IPS DF 6.9 (cell line): ENCODE measurements around the gene ULBP2.
A peak's percentile ranks its signal among the peaks of the same experiment; 100 is the strongest.

Experiments
- DNase-seq: peaks from one replicate; pipeline ENCODE4 v3.0.0-alpha.2; 2013; ENCODE audit warnings: low read depth, low spot score
- H3K27ac ChIP-seq: one replicate; pipeline ENCODE4 v1.5.1; 2013; ENCODE audit warnings: low read length, control low read depth
- H3K27me3 ChIP-seq: 2 replicates; pipeline ENCODE4 v1.6.1; 2013; ENCODE audit warnings: mild to moderate bottlenecking, low read length; ENCODE audit not compliant: control insufficient read depth, insufficient read depth
- H3K36me3 ChIP-seq: 2 replicates; pipeline ENCODE4 v1.6.1; 2013; ENCODE audit warnings: low read length; ENCODE audit not compliant: control insufficient read depth, insufficient read depth
- H3K4me1 ChIP-seq: 2 replicates; pipeline ENCODE4 v1.6.1; 2013; ENCODE audit warnings: low read length; ENCODE audit not compliant: control insufficient read depth, insufficient read depth
- H3K4me3 ChIP-seq: 2 replicates; pipeline ENCODE4 v1.5.1; 2013; ENCODE audit warnings: mild to moderate bottlenecking, low read length
- H3K9me3 ChIP-seq: 2 replicates; pipeline ENCODE4 v1.6.1; 2013; ENCODE audit warnings: low read length, inconsistent platforms; ENCODE audit not compliant: control insufficient read depth, insufficient read depth
- WGBS: extraction: QIAGEN DNeasy Blood & Tissue Kit; methylation state at CpG from one replicate; pipeline ENCODE4 v1.1.7; 2013; ENCODE audit warnings: mixed read lengths, missing lambda C conversion rate; ENCODE audit not compliant: insufficient read length, insufficient coverage; 5-methylcytosine and 5-hydroxymethylcytosine counted together

Gene ULBP2, protein sequence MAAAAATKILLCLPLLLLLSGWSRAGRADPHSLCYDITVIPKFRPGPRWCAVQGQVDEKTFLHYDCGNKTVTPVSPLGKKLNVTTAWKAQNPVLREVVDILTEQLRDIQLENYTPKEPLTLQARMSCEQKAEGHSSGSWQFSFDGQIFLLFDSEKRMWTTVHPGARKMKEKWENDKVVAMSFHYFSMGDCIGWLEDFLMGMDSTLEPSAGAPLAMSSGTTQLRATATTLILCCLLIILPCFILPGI

DNA sequence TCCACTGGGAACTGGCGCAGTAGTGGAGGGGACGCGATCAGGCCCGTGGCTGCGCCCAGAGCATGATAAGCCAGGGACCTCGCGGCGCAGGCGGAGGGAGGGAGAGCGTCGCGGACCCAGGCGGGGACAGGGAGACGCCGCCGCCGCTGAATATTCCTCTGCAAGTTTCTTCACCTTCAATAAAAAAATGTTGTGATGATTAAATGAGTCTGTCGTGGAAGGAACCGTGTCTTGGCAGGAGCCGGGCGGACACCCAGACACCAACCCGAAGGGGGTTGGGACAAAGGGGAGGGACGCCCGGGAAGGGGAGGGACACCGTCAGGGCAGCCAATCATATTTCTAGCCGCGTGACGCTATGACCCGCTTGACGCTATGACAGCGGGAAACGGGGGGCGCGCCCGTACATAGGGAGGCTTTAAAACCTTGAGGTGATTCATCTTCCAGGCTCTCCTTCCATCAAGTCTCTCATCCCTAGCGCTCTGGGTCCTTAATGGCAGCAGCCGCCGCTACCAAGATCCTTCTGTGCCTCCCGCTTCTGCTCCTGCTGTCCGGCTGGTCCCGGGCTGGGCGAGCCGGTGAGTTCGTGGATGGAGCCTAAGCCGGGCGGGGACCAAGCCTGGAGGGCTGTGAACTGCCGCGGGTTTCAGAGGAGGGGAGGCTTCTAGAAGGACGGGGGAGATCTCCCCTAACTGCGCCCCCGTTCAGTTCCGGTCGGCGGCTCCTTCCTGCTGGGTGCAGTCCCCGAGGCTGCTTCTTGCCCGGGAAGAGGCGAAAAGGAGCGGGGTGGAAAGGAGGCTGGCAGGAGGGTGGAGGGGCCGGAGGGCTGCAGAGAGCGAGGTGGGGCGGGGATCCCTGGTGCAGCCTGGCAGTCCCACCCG lies at the start of gene ULBP2:
ULBP2 (plus strand) TSS at position 432 of the 878 bp plus-strand sequence; CDS start at position 491, 59 bp downstream.
- H3K9me3 ChIP-seq = no peaks in the 10 kb centered on the region
- no CpG with 5 or more reads among the region's 62 CpGs for WGBS
- H3K27me3 ChIP-seq = peaks cover 66% of the 10 kb centered on the region
- H3K4me1 ChIP-seq = no peaks in the 10 kb centered on the region
- DNase-seq = no peak
- H3K27ac ChIP-seq = no peak within 1 kb of the TSS
- peak within 1 kb of the TSS; percentile 21; the same call in 1 of the 2 replicates for H3K4me3 ChIP-seq
- no peaks in the 10 kb centered on the region for H3K36me3 ChIP-seq

DNA sequence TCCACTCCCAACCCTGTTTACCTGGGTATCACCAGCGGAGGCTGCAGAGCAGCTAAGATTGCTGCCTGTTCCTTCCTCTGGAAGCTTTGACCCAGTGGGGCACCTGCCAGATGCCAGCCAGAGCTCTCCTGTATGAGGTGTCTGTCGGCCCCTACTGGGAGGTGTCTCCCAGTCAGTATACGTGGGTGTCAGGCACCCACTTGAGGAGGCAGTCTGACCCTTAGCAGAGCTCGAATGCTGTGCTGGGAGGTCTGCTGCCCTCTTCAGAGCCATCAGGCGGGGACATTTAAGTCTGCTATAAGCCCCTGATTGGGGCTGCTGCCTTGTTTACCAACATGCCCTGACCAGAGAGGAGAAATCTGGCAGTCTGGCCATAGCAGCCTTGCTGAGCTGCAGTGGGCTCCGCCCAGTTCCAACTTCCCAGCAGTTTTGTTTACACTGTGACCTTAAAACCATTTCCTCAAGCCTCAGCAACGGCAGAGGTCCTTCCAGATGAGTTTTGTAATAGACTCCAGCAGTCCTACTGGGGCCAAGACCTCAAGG lies 46.7 kb upstream of the ULBP2 start:
- no peak for DNase-seq
- no peak overlapping the region for H3K27ac ChIP-seq
- H3K36me3 ChIP-seq = no peaks in the 10 kb centered on the region
- WGBS = no CpG with 5 or more reads among the region's 7 CpGs
- H3K4me1 ChIP-seq = no peaks in the 10 kb centered on the region
- H3K27me3 ChIP-seq = no peaks in the 10 kb centered on the region
- no peak overlapping the region for H3K4me3 ChIP-seq
- no peaks in the 10 kb centered on the region for H3K9me3 ChIP-seq

DNA sequence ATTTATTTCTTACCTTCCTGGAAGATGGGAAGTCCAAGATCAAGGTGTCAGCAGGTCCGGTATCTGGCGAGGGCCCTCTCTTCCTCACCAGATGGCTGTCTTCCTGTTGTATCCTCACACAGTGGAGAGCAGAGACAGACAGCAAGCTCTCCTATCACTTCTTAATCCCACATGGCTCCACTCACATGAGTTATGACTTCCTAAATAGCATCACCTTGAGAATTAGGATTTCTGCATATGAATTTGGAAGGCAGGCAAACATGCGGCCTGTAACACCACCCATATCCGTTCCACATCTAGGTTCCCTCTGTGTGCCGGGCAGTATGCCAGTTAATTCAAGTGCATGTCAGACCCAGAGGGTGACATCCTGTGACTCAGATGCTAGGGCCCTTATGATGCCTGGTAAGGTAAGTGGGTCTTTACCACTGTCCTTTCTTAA lies 46.0 kb upstream of the ULBP2 start:
- H3K27ac ChIP-seq = no peak overlapping the region
- H3K27me3 ChIP-seq = no peaks in the 10 kb centered on the region
- no peak for DNase-seq
- no peaks in the 10 kb centered on the region for H3K9me3 ChIP-seq
- WGBS = no CpG with 5 or more reads among the region's 5 CpGs
- no peak overlapping the region for H3K4me3 ChIP-seq
- H3K4me1 ChIP-seq = no peaks in the 10 kb centered on the region
- H3K36me3 ChIP-seq = no peaks in the 10 kb centered on the region

DNA sequence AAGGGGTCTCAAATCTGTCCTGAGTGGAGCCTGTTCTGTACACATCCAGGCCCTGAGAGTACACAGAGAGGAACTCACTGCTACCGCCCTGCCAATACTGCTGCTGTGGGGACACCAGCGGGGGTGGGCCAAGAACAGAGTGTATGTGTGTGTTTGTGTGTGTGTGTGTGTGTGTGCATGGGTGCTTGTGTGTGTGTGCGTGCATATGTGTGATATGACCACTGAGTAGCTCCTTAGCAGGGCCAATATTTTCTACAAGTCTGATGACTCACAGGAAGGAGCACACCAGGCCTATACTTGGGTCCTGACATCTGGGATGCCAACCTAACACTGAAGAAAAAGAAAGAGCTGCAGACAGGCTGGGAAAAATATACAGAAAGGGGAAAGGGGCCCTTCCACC lies 45.3 kb upstream of the ULBP2 start:
- H3K27me3 ChIP-seq = no peaks in the 10 kb centered on the region
- H3K27ac ChIP-seq = no peak overlapping the region
- H3K4me1 ChIP-seq = no peaks in the 10 kb centered on the region
- H3K9me3 ChIP-seq = no peaks in the 10 kb centered on the region
- H3K4me3 ChIP-seq = no peak overlapping the region
- DNase-seq = no peak
- WGBS = no CpG with 5 or more reads among the region's 3 CpGs
- H3K36me3 ChIP-seq = no peaks in the 10 kb centered on the region

DNA sequence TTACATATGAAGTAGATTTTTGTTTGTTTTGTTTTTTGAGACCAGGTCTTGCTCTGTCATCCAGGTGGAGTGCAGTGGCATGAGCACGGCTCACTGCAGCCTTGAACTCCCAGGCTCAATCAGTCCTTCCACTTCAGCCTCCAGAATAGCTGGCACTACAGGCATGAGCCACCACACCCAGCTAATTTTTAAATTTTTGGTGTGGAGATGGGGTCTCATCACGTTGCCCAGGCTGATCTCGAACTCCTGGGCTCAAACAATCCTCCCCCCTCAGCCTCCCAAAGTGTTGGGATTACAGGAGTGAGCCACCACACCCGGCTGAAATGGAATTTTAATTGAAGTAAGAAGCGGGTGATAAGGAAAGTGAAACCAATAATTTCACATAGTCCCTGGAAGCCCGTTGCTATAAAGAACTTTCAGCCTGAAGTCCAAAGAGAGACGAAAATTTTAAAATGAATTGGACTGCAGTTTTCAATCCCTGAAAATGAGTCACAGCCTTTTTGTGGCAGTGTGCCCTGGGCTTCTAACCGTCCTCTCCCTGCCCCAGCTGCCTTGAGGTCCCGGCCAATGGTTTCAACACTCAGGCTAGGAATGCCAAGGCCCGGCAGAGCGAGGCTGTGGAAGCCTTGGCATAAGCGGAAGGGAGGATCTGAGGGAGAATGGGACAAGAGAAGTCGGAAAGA lies 44.7 kb upstream of the ULBP2 start:
- no peaks in the 10 kb centered on the region for H3K9me3 ChIP-seq
- no peak for DNase-seq
- H3K27ac ChIP-seq = no peak overlapping the region
- no peaks in the 10 kb centered on the region for H3K27me3 ChIP-seq
- no CpG with 5 or more reads among the region's 13 CpGs for WGBS
- no peaks in the 10 kb centered on the region for H3K4me1 ChIP-seq
- H3K4me3 ChIP-seq = no peak overlapping the region
- H3K36me3 ChIP-seq = no peaks in the 10 kb centered on the region

DNA sequence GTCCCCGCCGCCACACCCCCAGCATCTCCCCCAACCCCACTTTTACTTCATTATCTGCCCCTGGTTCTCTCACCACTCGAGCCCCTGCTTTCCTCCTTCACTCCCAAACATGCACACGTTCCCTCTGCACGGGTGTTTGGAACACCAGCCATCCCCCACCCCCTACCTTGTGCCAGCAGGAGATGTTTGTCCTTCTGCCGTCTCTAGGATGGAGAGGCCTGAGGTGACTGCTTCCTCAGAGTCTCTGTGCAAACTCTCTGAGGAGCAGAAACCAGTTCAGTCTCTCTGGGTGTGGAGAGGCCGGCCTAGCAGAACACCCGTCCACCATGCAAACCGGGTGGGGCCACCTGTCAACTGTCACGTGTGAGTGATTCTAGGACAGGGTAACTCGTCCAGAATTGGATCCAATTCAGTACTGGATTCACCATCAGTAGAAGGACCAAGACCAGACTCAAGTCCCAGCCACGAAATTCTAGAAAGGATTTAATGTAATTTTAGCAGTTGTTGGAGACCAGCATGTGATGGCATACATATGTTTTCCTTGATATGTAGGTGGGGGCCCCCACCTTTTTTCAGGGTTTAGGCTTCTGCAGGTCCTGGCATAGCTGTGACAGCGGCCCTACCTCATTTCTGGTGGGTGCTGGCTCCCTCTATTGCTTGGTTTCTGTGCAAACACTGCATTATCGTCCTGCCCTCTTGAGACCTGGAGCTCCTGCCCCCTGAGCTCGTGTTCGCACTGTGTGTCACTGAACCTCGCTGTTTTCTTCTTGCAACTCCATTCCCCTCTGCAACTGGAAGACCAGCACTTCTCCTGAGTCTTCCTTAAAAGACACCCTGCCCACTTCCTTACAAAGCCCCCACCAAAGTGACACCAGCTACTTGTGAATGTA lies 43.7 kb upstream of the ULBP2 start, which contains the start of gene RAET1E:
RAET1E (minus strand) TSS at position 259 of the 890 bp plus-strand sequence. CDS start 7,212 bp downstream, outside the sequence.
- WGBS = no CpG with 5 or more reads among the region's 17 CpGs
- DNase-seq = no peak
- Histone ChIP-seq H3K27me3 (no peaks in the 10 kb centered on the region), H3K27ac (no peak within 1 kb of the TSS), H3K36me3 (no peaks in the 10 kb centered on the region), H3K4me1 (no peaks in the 10 kb centered on the region), H3K9me3 (no peaks in the 10 kb centered on the region), H3K4me3 (no peak within 1 kb of the TSS)

DNA sequence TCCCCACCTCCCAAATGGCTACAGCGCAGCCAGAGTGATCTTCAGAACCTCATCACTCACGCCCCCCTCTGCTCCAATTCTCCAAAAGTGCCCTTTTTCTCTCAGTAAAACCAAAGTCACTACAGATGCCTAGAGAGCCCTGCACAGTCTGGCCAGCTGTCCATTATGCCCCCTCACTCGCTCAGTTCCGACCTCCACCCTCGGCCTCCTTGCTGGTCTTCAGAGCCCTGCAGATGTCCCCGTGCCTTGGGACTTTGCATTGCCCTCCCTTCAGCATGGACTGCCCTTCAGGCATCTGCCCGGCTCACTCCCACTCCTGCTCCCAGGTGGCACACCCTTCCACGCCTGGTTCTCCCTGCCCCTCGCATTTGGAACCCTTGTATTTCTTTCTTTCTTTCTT lies 42.8 kb upstream of the ULBP2 start:
- no peaks in the 10 kb centered on the region for H3K36me3 ChIP-seq
- H3K27ac ChIP-seq = no peak overlapping the region
- H3K4me3 ChIP-seq = no peak overlapping the region
- DNase-seq = no peak
- H3K27me3 ChIP-seq = no peaks in the 10 kb centered on the region
- 0 out of 2 replicates have a peak, but pooled peaks cover 1% of the 10 kb centered on the region for H3K4me1 ChIP-seq
- H3K9me3 ChIP-seq = no peaks in the 10 kb centered on the region
- no CpG with 5 or more reads among the region's 9 CpGs for WGBS

DNA sequence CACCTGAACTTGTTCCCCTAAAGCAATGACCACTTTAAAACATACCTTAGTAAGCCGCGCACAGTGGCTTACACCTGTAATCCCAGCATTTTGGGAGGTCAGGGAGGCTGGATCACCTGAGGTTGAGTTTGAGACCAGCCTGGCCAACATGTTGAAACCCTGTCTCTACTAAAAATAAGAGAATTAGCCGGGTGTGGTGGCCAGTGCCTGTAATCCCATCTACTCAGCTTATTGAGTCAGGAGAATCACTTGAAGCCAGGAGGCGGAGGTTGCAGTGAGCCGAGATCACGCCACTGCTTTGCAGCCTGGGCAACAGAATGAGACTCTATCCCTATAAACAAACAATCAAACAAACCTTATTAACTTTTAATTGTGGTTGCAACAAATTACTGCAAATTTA lies 42.3 kb upstream of the ULBP2 start:
- Histone ChIP-seq H3K4me3 (no peak overlapping the region), H3K36me3 (no peaks in the 10 kb centered on the region), H3K4me1 (0 out of 2 replicates have a peak, but pooled peaks cover 2% of the 10 kb centered on the region), H3K27ac (no peak overlapping the region), H3K9me3 (no peaks in the 10 kb centered on the region), H3K27me3 (no peaks in the 10 kb centered on the region)
- no peak for DNase-seq
- WGBS = no CpG with 5 or more reads among the region's 6 CpGs

DNA sequence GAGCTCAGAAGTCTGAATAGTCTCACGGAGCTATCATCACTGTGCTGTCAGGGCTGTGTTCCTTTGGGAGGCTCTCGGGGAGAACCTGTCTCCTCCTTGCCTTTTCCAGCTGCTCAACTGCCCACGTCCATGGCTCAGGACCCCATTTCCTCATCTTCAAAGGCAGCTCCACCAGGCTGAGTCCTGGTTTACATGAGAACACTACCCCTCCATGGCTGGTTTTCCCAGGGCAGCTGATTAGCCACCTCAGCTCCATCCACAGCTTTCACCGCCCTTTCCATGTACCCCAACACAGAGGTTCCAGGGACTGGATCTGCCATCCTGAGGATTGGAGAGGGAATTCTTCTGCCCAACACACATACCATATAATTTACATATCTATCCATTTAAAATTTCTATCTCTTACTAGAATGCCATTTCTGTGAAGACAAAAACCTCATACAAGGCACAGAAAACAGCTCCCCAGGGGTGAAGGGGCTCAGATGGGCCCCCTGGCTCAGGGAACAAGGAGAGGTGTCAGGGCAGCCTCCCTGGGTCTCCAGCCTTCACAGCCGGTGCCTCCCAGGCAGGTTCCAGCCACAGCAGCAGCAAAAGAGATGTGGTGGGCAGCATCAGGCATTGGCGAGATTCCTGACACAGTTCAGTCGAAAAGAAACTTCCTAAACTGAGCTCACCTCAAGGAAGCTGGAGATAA lies 41.7 kb upstream of the ULBP2 start:
- 0 out of 2 replicates have a peak, but pooled peaks cover 2% of the 10 kb centered on the region for H3K4me1 ChIP-seq
- no CpG with 5 or more reads among the region's 7 CpGs for WGBS
- no peak for DNase-seq
- no peaks in the 10 kb centered on the region for H3K27me3 ChIP-seq
- no peak overlapping the region for H3K27ac ChIP-seq
- H3K9me3 ChIP-seq = no peaks in the 10 kb centered on the region
- H3K36me3 ChIP-seq = no peaks in the 10 kb centered on the region
- H3K4me3 ChIP-seq = no peak overlapping the region
